Lower lobe of right lung (tissue), 2 donors: Measurements from ENCODE around the gene TTK. TPM values are rescaled to one million over a fixed set of nuclear protein-coding genes. Genes with fewer than 3 reads are reported as not detected.

ENCODE experiments used
- ATAC-seq, 2 donors: fragments of 200-7000 bp; cut with Tn5 transposase; one replicate each; pipeline ENCODE4 v1.9.1; 2020 to 2022; ENCODE audit warnings: mild to moderate bottlenecking in 2 of 2, moderate library complexity in 2 of 2
- DNase-seq: peaks from one replicate; pipeline ENCODE4 v3.0.0-alpha.2; 2020
- H3K27ac ChIP-seq: fragments of 200-600 bp; one replicate; pipeline ENCODE4 v1.8.0; 2022
- H3K27me3 ChIP-seq: fragments of 200-600 bp; one replicate; pipeline ENCODE4 v1.8.0; 2022; ENCODE audit warnings: low read depth
- H3K36me3 ChIP-seq: fragments of 200-600 bp; one replicate; pipeline ENCODE4 v1.8.0; 2022; ENCODE audit warnings: mild to moderate bottlenecking
- H3K4me1 ChIP-seq: fragments of 200-600 bp; one replicate; pipeline ENCODE4 v1.8.0; 2022
- H3K4me3 ChIP-seq: fragments of 200-600 bp; one replicate; pipeline ENCODE4 v1.8.0; 2022; ENCODE audit warnings: mild to moderate bottlenecking
- H3K9me3 ChIP-seq: fragments of 200-600 bp; one replicate; pipeline ENCODE4 v1.8.0; 2022
- CTCF ChIP-seq: fragments of 200-600 bp; IDR thresholded peaks from one replicate; pipeline ENCODE4 v1.8.0; 2022; ENCODE audit warnings: antibody characterized with exemption, mild to moderate bottlenecking
- intact Hi-C: fragments of 100-400 bp; cut with DNase I; formaldehyde crosslinking; loops from one replicate; pipeline ENCODE4 v1.11.0; 2022
- total RNA-seq: library from RNA; stranded (reverse); fragmentation: NEBNext Ultra II Directional; extraction: Animal tissue kit (Norgen Biotek cat#: 25700); gene quantifications from one replicate; pipeline ENCODE4 v1.2.1, GENCODE V29; 2021
- donor health status: DM: no; HTN: yes; CAD: no; lungs with severe emphysema.

The TTK gene
- total RNA-seq, 1 donor from 2014 or later: 1.7 TPM

GRCh38 chr6:80005406-80005805 is 957 bp downstream of the TTK start:
- Histone ChIP-seq H3K36me3 (no peaks in the 10 kb centered on the region), H3K27me3 (no peaks in the 10 kb centered on the region), H3K9me3 (no peaks in the 10 kb centered on the region), H3K27ac (no peak overlapping the region), H3K4me3 (no peak overlapping the region), H3K4me1 (peaks cover 7% of the 10 kb centered on the region)
- intact Hi-C loops: no loop called here
- DNase-seq (no peak), ATAC-seq (no peak)
- TF ChIP-seq CTCF: no peak

GRCh38 chr6:80006541-80006940 is 2.1 kb downstream of the TTK start:
- no peak for ATAC-seq
- Histone ChIP-seq H3K27me3 (no peaks in the 10 kb centered on the region), H3K27ac (no peak overlapping the region), H3K9me3 (no peaks in the 10 kb centered on the region), H3K36me3 (no peaks in the 10 kb centered on the region), H3K4me1 (peaks cover 7% of the 10 kb centered on the region), H3K4me3 (no peak overlapping the region)
- intact Hi-C loops: no loop called here
- DNase-seq: no peak
- no peak for TF ChIP-seq CTCF

GRCh38 chr6:80009531-80009930 is 5.1 kb downstream of the TTK start:
- DNase-seq (no peak), ATAC-seq (no peak)
- Histone ChIP-seq H3K36me3 (no peaks in the 10 kb centered on the region), H3K4me3 (no peak overlapping the region), H3K27me3 (no peaks in the 10 kb centered on the region), H3K27ac (no peak overlapping the region), H3K4me1 (peaks cover 7% of the 10 kb centered on the region), H3K9me3 (no peaks in the 10 kb centered on the region)
- intact Hi-C loops: no loop called here
- TF ChIP-seq CTCF: no peak

- intact Hi-C loops: no loop called here
Observed at GRCh38 chr6:80010288-80010687, 5.8 kb downstream of the TTK start.

GRCh38 chr6:80015839-80016435 is 11.5 kb downstream of the TTK start:
- DNase-seq (no peak), ATAC-seq (no peak)
- intact Hi-C loops: no loop called here
- Histone ChIP-seq H3K9me3 (no peaks in the 10 kb centered on the region), H3K4me3 (no peak overlapping the region), H3K27ac (no peak overlapping the region), H3K4me1 (no peaks in the 10 kb centered on the region), H3K27me3 (no peaks in the 10 kb centered on the region), H3K36me3 (no peaks in the 10 kb centered on the region)
- no peak for TF ChIP-seq CTCF

More at GRCh38 chr6:80010288-80010687, 5.8 kb downstream of the TTK start:
- DNase-seq: no peak
- H3K36me3 ChIP-seq: no peaks in the 10 kb centered on the region
- no peaks in the 10 kb centered on the region for H3K27me3 ChIP-seq
- TF ChIP-seq CTCF: no peak
- no peaks in the 10 kb centered on the region for H3K9me3 ChIP-seq
- H3K4me1 ChIP-seq: no peaks in the 10 kb centered on the region
- no peak overlapping the region for H3K27ac ChIP-seq
- H3K4me3 ChIP-seq: no peak overlapping the region
- ATAC-seq: no peak
